ENCODE measurements around the gene PMF1.
"Not testable (repeated sequence)": the region's sequence is repeated elsewhere in the genome, so short reads cannot be mapped to it uniquely, and the experiment has no call there.

The PMF1 gene

GRCh38 chr1:156198831-156199349 lies 13.9 kb upstream of the PMF1 start:
- DNase-seq: no peak

GRCh38 chr1:156200044-156200443 lies 12.8 kb upstream of the PMF1 start:
- DNase-seq: no peak

- DNase-seq: no peak
Observed at GRCh38 chr1:156203331-156203730, 9.5 kb upstream of the PMF1 start.

- DNase-seq: no peak
Observed at GRCh38 chr1:156204686-156205085, 8.1 kb upstream of the PMF1 start.

- no peak for DNase-seq
Observed at GRCh38 chr1:156211243-156211642, 1.6 kb upstream of the PMF1 start.

GRCh38 chr1:156212130-156212529 lies 677 bp upstream of the PMF1 start:
- no peak for DNase-seq

GRCh38 chr1:156213644-156213966 lies 798 bp downstream of the PMF1 start:
- DNase-seq: no peak

- DNase-seq: no peak
Observed at GRCh38 chr1:156214024-156214748, 1.4 kb downstream of the PMF1 start.

- not testable (repeated sequence) for DNase-seq
Observed at GRCh38 chr1:156216361-156217086, 3.7 kb downstream of the PMF1 start.

GRCh38 chr1:156217871-156218270 lies 5.1 kb downstream of the PMF1 start:
- DNase-seq: no peak

GRCh38 chr1:156220226-156220625 lies 7.4 kb downstream of the PMF1 start:
- DNase-seq: no peak

GRCh38 chr1:156221986-156222692 lies 9.3 kb downstream of the PMF1 start:
- no peak for DNase-seq

- DNase-seq: no peak
Observed at GRCh38 chr1:156225677-156226014, 12.8 kb downstream of the PMF1 start.

GRCh38 chr1:156226116-156226538 lies 13.3 kb downstream of the PMF1 start:
- DNase-seq: no peak

- DNase-seq: no peak
Observed at GRCh38 chr1:156226782-156227181, 14.0 kb downstream of the PMF1 start.

GRCh38 chr1:156228501-156228900 lies 15.7 kb downstream of the PMF1 start:
- no peak for DNase-seq

- DNase-seq: no peak
Observed at GRCh38 chr1:156229809-156230472, 17.1 kb downstream of the PMF1 start.

- DNase-seq: no peak
Observed at GRCh38 chr1:156230473-156230837, 17.6 kb downstream of the PMF1 start.

GRCh38 chr1:156232201-156232894 lies 19.5 kb downstream of the PMF1 start:
- DNase-seq: peak in 1 of 2 experiments; percentile 32

GRCh38 chr1:156233426-156234127 lies 20.8 kb downstream of the PMF1 start:
- no peak for DNase-seq

- no peak for DNase-seq
Observed at GRCh38 chr1:156236164-156236563, 23.4 kb downstream of the PMF1 start.

- no peak for DNase-seq
Observed at GRCh38 chr1:156238248-156238647, 25.4 kb downstream of the PMF1 start.

Measured in NCI-H187 (cell line).